Retinal pigment epithelial cell (primary cell): ENCODE measurements around the gene JMJD4.
A peak's percentile ranks its signal among the peaks of the same experiment; 100 is the strongest.

Source experiments
- DNase-seq: peaks from one replicate; pipeline ENCODE4 v3.0.0-alpha.2; 2010; ENCODE audit warnings: low read depth
- H3K4me3 ChIP-seq: 2 replicates; pipeline ENCODE4 v1.5.1; 2011; ENCODE audit warnings: mild to moderate bottlenecking, low read length, control low read depth, moderate library complexity
- TF ChIP-seq, protein P1 (sequence below): conservative IDR thresholded peaks from 2 replicates; pipeline ENCODE4 v1.5.1; 2011; ENCODE audit warnings: low read depth, low read length, control low read depth, inconsistent platforms

Gene JMJD4

DNA sequence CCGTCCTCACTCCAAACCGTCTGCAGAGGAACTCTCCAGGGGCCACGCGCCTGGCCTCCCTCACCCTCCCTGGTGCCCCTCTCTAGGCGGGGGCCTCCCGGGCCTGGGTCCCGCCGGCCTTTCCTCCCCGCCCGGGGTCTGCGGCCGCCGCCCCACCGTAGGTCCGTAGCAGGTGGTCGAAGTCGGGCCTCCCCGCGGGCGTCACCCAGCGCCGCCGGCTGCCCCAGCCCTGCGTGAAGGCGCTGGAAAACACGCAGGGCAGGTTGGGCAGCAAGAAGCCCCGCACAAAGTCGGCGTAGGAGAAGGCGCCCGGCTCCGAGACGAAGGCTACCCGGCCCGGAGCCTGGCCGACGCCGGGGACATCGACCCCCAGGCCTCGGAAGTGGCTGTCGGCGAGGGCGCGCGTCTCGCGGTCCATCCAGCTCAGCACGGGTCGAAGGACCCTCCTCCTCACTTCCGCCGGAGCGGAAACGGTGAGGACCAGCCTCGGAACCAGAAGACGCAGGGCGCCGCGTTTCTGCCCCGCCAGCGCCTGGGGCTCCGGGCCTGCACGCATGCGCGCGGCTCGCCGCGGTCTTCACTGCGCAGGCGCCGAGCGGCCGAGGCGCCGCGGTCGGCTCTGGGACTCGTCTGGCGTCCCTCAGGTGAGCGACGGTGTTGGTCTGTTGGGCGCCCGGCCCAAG lies at the start of gene JMJD4, which contains the start of gene SNAP47:
Gene JMJD4 (minus strand): TSS at position 447 of the 683 bp plus-strand sequence. CDS start 29 bp downstream, at position 418.
Gene SNAP47 (plus strand): TSS at position 580 of the 683 bp plus-strand sequence. CDS start 12,302 bp downstream, outside the sequence.
- TF ChIP-seq, protein P1, sequence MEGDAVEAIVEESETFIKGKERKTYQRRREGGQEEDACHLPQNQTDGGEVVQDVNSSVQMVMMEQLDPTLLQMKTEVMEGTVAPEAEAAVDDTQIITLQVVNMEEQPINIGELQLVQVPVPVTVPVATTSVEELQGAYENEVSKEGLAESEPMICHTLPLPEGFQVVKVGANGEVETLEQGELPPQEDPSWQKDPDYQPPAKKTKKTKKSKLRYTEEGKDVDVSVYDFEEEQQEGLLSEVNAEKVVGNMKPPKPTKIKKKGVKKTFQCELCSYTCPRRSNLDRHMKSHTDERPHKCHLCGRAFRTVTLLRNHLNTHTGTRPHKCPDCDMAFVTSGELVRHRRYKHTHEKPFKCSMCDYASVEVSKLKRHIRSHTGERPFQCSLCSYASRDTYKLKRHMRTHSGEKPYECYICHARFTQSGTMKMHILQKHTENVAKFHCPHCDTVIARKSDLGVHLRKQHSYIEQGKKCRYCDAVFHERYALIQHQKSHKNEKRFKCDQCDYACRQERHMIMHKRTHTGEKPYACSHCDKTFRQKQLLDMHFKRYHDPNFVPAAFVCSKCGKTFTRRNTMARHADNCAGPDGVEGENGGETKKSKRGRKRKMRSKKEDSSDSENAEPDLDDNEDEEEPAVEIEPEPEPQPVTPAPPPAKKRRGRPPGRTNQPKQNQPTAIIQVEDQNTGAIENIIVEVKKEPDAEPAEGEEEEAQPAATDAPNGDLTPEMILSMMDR: no peak
- peak within 1 kb of the TSS; percentile 91 for H3K4me3 ChIP-seq
- DNase-seq: peak; percentile 48

DNA sequence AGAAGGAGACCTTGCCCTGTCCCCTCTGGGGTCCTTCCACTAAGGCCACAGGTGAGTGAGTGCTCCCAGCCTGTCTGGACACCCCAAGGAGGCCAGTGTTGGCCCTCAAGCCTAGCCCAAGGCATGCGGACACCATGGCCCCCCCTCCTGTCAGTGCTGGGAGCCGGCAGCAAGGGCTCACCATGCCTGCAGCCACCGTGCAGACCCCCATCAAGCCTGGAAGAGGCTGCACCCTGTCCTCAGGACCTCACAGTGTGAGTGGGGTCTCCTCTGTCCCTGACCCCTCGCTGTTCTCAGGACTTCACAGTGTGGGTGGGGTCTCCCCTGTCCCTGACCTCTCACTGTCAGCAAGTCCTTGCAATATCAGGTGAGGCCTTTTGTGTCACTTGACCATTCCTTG lies 47.1 kb upstream of the JMJD4 start:
- H3K4me3 ChIP-seq: no peak overlapping the region
- TF ChIP-seq, protein P1: no peak
- DNase-seq: no peak

DNA sequence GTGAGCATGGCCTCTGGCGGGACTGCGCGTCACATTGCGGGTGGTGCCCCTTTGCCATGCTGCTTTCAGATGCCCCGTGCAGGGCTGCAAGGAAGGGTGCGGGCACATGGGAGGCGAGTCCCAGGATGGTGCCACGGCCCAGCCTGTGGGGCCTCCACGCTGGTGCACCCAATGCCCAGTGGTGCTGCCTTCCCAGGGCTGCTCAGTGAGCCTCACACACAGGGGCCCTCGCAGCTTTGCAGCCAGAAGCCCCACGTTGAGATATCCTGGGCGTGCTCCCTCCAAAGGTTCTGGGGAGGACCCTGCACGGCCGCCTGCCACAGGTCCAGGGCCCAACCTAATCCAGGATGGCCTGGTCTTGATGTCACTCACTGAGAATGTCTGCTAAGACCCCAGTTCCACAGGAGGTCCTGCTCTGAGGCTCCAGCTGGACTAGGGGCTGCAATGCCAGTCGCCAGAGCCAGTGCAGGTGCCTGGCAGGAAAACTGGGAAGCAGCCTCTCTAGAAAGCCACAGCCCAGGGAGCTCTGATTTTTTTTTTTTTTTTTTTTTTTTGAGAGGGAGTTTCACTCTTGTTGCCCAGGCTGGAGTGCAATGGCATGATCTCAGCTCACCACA lies 46.3 kb upstream of the JMJD4 start:
- TF ChIP-seq, protein P1: no peak

DNA sequence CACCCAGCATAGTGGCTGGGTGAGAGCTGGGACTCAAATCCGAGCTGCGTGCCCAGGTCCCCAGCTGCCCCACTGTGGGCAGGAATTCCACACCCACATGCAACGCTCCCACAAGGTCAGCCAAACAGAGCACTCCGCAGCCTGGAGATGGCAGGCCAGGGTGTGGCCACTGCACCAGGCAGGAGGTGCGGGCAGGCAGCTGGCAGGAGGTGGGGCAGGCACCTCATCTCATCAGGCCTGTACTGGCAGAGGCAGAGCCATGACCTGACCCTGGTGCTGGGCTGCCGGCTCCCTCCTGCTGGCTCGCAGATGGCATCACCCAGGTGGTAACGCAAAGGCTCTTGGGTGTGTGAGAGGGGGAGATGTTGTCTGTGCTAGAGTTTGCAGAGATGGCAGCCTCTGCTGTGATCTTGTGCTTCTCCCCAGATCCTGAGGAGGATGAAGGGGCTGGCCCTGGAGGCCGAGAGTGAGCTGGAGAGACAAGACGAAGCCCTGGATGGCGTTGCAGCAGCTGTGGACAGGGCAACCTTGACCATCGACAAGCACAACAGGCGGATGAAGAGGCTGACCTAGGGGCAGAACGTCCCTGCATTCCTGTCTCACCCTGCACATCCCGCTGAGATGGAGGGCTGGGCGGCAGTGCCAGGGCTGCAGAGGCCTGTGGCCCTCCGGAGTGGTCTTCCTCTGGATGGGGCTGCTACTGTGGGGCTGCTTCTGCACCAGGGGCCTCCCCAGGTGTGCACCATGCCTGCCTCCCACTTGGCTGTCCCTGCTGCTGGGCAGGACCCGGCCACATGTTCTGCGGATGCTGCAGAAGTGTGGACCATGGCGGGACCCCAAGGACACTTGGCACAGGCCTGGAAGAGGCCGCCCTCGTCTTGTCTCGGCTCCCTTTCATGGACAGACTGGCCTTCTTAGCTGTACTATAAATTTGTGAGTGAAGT lies 45.3 kb upstream of the JMJD4 start:
- no peak for DNase-seq
- no peak overlapping the region for H3K4me3 ChIP-seq
- TF ChIP-seq, protein P1: no peak

More for the DNA sequence above, 46.3 kb upstream of the JMJD4 start:
- no peak overlapping the region for H3K4me3 ChIP-seq
- DNase-seq: no peak

- no peak for DNase-seq
- TF ChIP-seq, protein P1: no peak
- H3K4me3 ChIP-seq: no peak overlapping the region
These were observed 44.6 kb upstream of the JMJD4 start for GRCh38 chr1:227779685-227780084.

DNA sequence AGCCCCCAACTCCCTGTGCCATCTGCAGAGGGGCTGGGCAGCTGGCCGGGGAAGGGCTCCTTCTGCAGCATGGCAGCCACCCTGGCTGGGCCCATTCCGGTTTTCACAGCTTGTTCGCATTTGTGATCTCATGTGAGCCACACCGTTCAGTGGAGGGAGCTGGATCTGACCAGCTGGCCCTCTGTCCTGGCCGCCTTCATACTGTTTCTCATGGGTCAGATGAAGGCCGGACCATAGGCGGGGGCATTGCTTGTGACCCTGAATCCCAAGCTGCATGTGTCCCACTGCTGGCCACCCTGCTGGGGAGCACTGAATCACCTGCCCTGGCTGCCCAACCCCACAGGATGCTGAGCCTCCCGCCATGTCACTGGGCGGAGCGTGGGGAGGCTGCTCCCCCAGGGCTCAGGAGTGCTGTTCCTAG lies 43.9 kb upstream of the JMJD4 start:
- TF ChIP-seq, protein P1: no peak
- no peak for DNase-seq
- H3K4me3 ChIP-seq: no peak overlapping the region
